Measurements from ENCODE around the gene C9orf78.
A peak's percentile ranks its signal among the peaks of the same experiment; 100 is the strongest.

Gene C9orf78

DNA sequence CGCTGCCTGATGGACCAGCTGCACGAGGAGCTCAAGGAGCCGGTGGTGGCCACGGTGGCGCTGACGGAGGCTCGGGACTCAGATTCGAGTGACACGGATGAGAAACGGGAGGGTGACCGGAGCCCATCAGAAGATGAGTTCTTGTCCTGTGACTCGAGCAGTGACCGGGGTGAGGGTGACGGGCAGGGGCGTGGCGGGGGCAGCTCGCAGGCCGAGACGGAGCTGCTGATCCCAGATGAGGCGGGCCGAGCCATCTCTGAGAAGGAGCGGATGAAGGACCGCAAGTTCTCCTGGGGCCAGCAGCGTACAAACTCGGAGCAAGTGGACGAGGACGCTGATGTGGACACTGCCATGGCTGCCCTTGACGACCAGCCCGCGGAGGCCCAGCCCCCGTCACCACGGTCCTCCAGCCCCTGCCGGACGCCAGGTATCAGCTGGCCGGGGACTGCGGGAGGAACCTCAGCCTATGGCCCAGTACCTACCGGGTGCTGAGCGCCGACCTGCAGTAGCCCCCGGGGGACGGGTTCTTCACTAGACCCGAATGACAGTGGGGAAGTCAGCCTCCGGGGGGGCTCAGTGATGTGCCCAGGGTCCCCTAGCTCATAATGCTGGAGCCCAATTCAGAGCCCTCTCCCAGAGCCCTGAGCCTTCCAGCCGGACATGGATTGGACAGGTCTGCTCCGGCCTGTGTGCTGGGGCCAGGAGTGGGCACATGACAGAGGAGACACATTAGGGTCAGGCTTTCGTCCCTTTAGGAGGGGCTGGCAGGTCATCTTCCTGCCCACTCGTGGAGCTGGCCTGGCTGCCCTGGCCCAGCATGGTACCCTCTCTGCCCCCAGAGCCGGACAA is 33.2 kb upstream of the C9orf78 start:
- no peak for DNase-seq (ENCODE audit: low spot score)

DNA sequence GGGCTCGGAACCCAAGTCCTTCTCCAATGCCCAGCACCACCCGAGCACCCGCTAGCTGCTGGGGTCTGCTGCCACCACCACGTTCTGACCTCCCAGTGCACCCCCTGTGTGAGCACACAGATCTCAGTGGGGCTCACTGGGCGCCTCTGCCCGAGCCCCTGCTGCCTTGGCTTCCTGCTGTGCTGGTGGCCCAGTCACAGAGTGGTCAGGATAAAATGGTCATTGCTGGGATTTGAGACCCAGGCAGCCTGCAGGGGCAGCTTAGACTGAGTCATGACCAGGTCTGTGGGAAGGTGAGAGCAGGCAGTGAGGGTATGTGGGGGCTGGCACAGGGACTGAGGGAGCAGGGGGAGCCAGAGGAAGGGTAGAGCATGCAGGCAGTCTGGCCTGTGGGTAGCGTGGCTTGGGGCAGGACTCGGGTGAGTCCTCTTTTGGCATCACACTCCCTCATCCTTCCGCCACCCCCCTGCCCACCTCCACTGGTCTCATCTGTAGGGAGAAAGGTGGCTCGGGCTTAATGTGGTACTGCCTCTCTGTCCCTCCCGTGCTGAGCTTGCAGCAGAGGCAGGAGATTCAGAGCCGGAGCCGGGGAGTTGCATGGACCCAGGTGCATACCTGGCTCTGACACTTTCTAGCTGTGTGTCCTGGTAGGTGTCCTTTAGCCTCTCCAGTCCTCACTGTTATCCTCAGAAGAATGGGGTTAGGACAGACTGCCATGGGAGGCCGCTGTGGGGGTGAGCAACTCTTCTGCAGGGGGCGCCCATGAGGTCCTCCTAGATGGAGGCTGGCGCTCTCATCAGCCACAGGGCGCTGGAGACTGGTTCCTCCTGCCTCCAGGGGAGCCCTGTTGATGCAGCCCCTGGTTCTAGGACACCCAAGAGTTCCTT is 32.3 kb upstream of the C9orf78 start:
- no peak for DNase-seq (ENCODE audit: low spot score)

- peak; percentile 72 for DNase-seq (ENCODE audit: low spot score)
Observed at GRCh38 chr9:129866394-129867135, 31.5 kb upstream of the C9orf78 start.

DNA sequence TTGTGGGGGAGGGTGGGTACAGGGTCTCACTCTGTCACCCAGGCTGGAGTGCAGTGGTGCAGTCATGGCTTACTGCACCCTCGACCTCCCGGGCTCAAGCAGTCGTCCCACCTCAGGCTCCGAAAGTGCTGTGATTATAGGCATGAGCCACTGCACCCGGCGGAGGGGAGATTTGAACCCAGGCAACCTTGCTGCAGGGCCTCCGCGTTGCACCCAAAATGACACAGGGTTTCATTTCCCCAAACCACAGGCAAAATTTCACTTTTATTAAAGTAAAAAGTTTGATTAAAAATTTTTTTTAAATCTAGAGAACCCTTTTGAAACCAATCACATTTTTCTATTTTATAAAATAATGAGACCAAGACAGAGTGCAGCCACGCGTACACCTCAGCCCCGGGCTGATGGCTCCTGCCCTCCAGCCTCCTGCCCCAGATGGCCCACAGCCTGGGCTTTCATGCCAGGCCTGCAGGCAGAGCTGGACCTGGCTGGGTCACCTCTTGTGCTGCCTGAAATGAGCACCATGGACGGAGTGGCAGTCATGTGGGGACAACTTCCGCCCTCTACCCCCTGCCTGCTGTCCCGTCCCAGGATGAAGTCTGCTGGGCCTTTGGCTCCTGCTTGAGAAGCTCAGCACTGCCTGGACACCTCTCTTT is 30.7 kb upstream of the C9orf78 start:
- no peak for DNase-seq (ENCODE audit: low spot score)

DNA sequence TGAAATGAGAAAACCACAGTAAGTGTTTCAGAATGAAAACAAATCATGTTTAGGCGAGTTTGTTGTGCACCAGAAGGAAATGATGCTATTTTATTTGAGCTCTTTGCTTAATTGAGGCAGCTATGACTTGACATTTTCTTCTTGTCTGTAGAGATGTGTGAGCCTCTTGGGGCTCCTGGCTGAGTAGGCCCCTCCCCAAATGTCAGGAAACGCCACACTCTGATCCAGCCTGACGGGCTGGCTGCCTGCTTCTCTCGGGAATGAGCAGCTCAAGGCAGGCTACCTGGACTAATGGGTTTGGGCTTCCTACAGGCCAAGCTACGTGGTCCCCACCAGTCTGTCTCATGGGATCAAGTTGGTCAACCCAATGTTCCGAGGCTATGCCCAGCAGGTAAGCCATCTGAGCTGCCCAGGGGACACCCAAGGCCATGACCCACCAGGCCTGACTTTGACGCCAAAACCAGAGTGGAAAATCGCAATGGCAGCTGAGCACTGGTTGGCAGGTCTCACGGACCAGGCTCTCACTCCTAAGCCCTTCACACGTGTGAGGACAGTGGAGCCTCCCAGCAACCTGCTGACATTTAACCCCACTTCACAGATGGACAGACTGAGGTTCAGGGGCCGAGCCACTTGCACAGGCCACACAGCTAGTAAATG is 30.0 kb upstream of the C9orf78 start:
- no peak for DNase-seq (ENCODE audit: low spot score)

DNA sequence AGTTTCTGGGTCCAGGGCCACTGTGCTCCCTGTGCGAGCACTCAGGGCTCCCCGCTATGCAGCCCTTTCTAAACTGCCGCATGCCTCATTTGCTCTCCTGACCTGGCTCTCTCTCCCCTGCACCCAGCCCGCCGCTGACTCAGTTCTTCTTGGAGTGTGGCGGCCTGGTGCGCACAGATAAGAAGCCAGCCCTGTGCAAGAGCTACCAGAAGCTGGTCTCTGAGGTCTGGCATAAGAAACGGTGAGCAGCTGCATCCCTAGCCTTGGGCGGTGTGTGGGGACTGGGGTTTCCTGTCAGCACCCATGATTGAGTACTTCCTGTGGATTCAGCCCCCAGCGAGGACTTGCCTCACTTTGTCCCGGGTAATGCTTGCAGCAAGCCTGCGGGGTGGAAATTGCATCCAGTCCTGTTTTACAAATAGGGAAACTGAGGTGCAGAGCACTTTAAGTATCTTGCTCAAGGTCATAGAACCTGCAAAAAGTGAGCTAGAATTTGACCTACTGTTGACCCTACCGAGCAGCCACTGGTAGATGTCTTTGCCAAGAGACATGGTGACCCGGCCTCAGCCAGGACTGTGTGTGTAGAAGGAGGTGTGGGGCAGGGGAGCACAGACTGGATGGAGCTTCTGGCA is 28.1 kb upstream of the C9orf78 start:
- DNase-seq (ENCODE audit: low spot score): peak; percentile 79

GRCh38 chr9:129861447-129861827 is 26.4 kb upstream of the C9orf78 start:
- DNase-seq (ENCODE audit: low spot score): no peak

GRCh38 chr9:129860653-129861446 is 25.8 kb upstream of the C9orf78 start:
- DNase-seq (ENCODE audit: low spot score): no peak

DNA sequence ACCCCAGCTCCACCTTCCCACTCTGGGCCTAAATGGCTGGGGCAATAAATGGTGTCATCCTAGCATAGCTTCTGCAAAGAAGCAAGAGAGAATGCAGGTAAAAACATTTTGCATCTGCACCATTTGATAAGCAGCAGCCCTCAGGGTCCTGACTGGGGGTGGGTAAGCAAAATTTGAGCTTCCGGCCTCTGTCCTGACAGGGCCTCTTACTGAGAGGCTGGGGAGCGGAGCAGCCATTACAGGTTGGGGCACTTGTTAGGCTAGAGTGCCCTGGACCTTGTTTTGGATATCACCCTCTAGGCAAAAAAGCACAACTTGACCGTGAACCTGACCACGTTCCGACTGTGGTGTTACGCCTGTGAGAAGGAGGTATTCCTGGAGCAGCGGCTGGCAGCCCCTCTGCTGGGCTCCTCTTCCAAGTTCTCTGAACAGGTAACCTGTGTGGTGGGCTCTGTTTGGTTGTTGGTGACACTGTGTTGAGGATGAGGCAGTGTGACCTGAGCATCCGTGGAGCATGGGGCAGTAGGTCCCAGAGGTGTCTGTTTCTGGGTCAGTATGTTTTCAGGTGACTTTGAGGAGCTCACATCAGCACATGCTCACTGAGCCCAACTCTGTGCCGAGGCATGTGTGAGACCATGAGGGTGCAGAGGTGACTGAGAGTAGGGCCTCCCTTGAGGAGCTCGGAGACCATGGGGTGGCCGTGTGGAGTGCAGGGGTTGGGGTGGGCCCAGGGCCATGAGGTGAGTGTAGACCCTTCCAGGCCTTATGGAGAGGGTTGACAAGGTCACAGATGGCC is 23.3 kb upstream of the C9orf78 start:
- no peak for DNase-seq (ENCODE audit: low spot score)

- no peak for DNase-seq (ENCODE audit: low spot score)
Observed at GRCh38 chr9:129857207-129857606, 22.1 kb upstream of the C9orf78 start.

DNA sequence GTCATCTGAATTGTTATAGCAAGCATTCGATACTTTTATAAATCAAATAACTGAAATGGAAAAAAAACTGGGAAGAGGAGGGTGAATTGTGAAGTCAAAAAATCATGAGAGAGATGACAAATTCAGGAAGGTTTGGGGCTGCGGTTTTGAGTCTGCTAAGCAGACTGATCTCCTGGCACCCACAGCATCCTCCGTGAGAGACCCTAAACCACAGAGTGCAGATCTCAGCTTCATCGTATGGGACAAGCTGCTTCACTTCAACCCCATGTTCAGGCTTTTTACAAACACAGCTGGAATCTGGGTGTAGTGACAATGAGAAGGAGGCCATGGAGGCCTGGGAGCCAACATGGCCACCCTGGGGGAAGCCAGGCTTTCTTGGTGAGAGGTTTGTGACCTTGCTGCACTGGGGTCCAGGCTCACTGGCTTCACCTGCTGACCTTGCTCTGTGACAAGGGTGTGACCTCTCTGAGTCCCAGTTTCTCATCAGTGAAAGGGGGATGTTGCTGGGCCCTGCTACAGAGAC is 19.6 kb upstream of the C9orf78 start:
- DNase-seq (ENCODE audit: low spot score): no peak

DNA sequence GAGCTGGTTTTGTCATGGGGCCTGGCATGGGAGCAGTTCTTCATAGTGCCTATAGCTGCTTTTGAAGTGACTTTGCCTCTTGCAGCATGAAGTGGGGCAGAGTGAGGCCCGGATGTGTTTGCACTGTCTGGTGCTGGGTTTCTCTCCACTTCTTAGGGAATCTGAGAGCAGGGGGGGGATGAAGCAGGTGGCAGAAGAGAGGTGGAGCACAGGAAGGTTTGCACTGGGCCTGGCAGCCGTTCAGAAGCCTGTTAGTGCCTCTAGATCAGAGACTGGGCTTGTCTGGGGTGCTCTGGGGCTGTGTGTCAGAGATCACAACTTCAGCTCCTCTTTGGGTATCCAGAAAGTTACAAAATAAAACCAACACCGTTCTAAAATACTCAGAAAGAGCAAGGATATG is 18.5 kb upstream of the C9orf78 start:
- DNase-seq (ENCODE audit: low spot score): no peak

DNA sequence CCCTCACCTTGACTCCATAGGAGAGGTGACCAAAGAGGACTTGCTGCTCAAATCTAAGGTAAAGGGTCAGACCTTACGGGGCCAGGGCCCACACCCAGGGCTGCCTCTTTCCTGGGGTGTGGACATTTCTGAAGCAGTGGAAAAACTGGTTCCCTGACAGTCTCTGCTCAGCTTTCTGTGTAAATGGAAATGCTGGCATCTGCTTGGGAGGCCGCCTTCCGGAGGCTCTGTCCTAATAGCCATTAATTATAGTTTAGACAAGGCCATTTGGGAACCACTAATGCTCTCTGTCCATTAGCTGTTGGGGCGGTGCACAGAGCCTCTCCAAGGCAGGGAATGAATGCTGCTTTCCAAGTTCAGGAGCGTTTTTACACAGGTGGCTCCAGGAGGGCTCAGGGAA is 17.5 kb upstream of the C9orf78 start:
- DNase-seq (ENCODE audit: low spot score): no peak

DNA sequence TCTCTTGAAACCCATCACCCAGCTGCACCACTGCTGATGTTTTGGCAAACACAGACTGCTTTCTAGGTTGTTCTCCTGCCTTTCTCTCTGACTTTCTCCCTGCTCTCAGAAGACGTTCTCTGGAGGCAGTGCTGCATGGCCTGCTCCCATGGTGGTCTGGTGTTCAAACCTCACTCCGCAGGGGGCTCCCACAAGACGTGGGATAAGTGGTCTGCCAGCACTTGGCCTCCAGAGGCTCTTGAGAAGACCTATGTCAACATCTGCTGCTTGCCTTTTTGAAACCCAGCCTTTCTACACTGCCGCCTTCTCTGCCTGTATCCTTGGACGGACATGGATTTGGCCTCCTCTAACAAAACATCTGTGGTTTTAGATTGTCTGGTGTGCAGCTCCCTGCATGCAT is 16.7 kb upstream of the C9orf78 start:
- DNase-seq (ENCODE audit: low spot score): no peak

- DNase-seq (ENCODE audit: low spot score): no peak
Observed at GRCh38 chr9:129850821-129851550, 15.9 kb upstream of the C9orf78 start.

GRCh38 chr9:129849901-129850300 is 14.8 kb upstream of the C9orf78 start:
- DNase-seq (ENCODE audit: low spot score): no peak

DNA sequence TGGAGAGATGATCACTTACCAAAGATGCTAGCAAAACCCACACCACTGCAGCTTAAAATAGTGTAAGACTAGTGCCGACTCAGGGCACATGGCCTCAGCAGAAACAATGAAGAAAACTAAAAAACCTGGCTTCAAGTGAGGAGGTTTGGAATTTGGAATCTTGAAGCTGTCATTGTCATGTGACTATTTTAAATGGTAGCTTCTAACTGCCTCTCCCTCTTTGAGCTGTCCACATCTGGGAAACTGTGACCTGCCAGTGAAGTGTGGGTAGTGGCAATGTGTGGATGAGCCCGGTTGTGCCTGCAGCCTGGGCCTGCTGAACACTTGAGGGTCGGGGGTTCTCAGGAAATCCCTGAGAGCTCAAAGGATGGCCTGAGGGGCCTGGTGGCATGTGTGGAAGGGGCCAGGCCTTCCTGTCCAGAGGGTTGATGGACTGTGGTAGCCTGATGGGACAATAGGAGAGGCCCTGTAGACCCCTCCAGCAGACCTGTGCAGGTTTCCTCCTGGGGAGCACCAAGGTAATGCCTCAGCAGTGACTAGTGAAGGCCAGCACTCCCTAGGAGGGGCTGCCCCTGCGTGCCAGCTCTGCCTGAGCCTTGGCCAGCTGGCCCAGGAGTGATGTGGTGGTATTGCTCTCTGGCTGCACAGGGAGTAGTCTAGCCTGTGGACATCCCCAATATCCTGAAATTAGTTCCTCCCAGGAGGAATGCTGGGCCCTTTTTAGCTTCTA is 13.8 kb upstream of the C9orf78 start:
- DNase-seq (ENCODE audit: low spot score): no peak

GRCh38 chr9:129845373-129845772 is 10.3 kb upstream of the C9orf78 start:
- no peak for DNase-seq (ENCODE audit: low spot score)
